Endometrial microvascular endothelial cells (primary cell): ENCODE results near the gene ACAP3. TPM values are rescaled to one million over a fixed set of nuclear protein-coding genes. Genes with fewer than 3 reads are reported as not detected.

Experiments
- in situ Hi-C: cut with HindIII; loops from 2 replicates; pipeline ENCODE4 v1.10.0; 2017; ENCODE audit warnings: low sequenced_read_pairs, low pct_unique_long_range_greater_than_20kb; ENCODE audit errors: inconsistent ontology term
- total RNA-seq: library from RNA; depleted of rRNA; stranded (reverse); fragments of >200 nt; gene quantifications from one replicate; pipeline ENCODE4 v1.2.3, GENCODE V29; 2015; ENCODE audit errors: inconsistent ontology term

The ACAP3 gene
- total RNA-seq, 1 donor from 2014 or later: 28.7 TPM

GRCh38 chr1:1332031-1332755 lies 24.5 kb upstream of the ACAP3 start:
- in situ Hi-C loops: no loop called here

DNA sequence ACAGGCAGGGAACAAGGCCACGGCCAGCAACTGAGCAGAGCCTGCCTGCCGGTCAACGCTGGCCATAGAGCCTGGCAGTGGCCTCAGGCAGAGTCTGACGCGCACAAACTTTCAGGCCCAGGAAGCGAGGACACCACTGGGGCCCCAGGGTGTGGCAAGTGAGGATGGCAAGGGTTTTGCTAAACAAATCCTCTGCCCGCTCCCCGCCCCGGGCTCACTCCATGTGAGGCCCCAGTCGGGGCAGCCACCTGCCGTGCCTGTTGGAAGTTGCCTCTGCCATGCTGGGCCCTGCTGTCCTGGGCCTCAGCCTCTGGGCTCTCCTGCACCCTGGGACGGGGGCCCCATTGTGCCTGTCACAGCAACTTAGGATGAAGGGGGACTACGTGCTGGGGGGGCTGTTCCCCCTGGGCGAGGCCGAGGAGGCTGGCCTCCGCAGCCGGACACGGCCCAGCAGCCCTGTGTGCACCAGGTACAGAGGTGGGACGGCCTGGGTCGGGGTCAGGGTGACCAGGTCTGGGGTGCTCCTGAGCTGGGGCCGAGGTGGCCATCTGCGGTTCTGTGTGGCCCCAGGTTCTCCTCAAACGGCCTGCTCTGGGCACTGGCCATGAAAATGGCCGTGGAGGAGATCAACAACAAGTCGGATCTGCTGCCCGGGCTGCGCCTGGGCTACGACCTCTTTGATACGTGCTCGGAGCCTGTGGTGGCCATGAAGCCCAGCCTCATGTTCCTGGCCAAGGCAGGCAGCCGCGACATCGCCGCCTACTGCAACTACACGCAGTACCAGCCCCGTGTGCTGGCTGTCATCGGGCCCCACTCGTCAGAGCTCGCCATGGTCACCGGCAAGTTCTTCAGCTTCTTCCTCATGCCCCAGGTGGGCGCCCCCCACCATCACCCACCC lies 23.6 kb upstream of the ACAP3 start, which contains the start of gene TAS1R3:
TAS1R3 (plus strand) TSS at position 213 of the 898 bp plus-strand sequence; CDS start at position 279, 66 bp downstream.
- in situ Hi-C loops: no loop called here

DNA sequence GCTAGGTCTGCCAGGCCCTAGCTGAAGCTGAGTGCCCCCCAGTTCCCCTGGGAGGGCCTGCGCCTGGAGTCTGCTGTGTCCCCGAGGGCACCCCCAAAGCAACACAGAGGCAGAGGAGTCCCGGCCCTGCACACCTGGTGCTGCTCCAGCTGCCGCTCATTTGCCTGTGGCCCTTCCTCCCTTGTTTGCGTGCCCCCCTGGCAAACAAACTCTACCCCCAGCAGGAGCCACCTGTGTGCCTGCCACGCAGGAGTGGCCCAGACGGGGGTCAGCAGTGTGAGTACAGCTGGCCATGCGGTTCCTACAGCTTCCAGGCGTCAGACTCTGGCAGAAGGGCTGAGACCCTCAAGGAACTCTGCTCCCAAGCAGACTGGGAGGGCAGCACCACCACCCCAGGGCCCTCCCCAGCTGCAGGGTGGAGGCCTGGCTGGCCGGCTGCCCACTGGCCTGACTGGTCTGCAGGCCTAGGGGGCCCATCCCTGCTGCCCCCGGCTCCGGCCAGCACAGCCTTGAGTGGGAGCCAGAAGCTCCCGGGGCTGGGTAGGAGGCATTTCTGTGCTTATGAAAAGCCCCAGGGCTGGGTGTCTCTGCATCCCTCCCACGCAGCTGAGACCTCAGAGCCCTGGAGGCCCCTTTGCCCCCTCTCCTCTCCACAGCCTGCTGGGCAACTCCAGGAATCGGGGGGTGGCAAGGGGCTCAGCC lies 22.8 kb upstream of the ACAP3 start:
- in situ Hi-C loops: no loop called here

DNA sequence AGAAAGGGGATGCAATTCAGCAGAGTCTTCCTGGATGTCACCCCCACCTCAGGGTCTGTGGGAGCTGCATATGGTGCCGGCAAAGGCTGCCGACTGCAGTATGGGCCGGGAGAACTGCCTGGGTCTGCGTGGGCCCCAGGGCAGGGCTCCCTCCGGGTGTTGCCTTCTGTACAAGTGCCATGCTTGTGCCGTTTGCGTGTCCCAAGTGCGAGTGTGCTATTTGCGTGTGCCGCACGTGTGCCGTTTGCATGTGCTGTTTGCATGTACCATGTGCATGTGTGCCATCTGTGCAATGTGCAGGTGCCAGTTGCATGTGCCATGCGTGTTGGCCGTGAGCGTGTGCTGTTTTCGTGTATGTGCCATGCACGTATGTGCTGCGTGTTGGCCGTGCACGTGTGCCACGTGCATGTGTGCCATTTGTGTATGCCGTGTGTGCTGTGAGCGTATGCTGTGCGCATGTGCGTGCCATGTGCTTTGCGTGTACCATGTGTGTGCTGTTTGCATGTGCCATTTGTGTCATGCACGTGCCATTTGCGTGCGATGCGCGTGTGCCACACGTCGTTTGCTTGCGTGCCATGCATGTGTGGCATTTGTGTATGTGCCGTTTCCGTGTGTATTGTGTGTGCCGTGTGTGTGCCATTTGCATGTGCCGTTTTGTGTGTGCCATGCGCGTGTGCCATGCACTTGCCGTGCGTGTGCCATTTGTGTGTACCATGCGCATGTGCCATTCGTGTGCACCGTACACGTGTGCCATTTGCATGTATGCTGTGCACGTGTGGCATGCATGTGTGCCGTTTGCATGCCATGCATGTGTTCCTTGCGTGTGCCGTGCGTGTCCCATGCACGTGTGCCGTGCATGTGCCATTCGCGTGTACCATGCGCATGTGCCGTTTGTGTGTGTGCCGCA lies 21.8 kb upstream of the ACAP3 start:
- in situ Hi-C loops: no loop called here

GRCh38 chr1:1328254-1328653 lies 20.5 kb upstream of the ACAP3 start:
- in situ Hi-C loops: no loop called here

- in situ Hi-C loops: no loop called here
These were observed 19.6 kb upstream of the ACAP3 start for GRCh38 chr1:1327291-1327690.

- in situ Hi-C loops: no loop called here
These were observed 18.4 kb upstream of the ACAP3 start for GRCh38 chr1:1326075-1326605.

DNA sequence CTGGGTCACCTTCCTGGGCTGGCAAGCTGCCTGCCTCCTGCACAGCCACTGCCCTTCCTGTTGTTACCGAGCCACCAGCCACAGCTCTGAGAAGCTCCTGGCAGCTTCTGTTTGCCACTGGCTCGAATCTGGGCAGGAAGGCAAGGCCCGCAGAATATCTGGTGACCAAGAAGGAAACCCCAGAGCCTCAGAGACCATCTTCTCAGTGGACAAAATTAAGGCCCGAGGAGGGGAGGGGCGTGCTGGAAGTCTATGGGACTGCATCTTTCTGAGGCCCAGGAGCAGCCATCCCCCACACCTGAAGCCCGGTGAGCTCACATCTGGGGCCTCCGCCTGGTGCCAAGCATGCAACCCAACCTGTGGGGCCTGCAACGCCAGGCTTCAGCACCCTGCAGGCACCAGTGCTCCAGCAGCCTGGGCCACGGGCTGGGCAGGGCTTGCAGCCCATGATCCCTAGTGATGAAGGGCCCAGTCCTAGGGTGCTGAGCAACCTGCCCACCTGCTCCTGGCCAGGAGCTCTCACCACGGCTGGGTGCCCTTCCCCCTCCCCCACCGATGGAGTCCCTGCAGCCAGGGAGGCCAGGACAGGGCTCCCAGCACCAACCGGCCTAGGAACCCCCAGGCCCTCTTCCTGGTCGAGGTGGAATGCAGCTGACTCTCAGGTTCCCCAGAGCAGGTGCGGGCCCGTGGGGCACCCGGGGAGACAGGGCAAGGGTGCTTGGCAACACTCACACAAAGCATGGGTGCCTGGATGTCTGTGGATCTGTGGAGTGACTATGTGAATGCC lies 17.8 kb upstream of the ACAP3 start:
- in situ Hi-C loops: no loop called here

DNA sequence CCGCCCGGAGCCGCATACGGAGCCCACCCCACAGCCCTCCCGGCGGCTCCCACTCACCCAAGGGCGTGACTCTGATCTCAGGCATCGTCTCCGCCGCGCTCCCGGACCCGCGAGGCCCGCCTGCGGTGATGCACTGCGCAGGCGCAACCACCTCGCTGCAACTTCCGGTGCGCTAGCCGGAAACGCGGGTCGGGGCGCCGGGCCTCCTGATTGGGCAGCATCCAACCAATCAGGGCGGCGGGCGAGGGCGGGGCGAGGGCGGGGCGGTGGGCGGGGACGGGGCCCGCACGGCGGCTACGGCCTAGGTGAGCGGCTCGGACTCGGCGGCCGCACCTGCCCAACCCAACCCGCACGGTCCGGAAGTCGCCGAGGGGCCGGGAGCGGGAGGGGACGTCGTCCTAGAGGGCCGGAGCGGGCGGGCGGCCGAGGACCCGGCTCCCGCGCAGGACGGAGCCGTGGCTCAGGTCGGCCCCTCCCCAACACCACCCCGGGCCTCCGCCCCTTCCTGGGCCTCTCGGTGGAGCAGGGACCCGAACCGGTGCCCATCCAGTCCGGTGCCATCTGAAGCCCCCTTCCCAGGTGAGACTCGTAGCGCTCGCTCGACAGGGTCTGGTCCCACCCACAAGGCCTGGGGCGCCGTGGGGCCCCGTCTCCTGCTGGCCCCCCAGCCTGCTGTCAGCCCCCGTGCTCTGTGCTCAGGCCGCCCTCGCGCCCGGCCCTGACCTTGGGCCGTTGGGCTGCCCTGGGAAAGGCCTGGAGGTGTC lies 17.0 kb upstream of the ACAP3 start, which contains the start of the genes CPTP and INTS11:
CPTP (plus strand) TSS at position 279 of the 764 bp plus-strand sequence. CDS start 2,109 bp downstream, outside the sequence.
INTS11 (minus strand) TSS at position 137 of the 764 bp plus-strand sequence; CDS start at position 85, 52 bp downstream.
- in situ Hi-C loops: no loop called here

GRCh38 chr1:1324084-1324523 lies 16.4 kb upstream of the ACAP3 start:
- in situ Hi-C loops: no loop called here

GRCh38 chr1:1322952-1323351 lies 15.2 kb upstream of the ACAP3 start:
- in situ Hi-C loops: no loop called here

DNA sequence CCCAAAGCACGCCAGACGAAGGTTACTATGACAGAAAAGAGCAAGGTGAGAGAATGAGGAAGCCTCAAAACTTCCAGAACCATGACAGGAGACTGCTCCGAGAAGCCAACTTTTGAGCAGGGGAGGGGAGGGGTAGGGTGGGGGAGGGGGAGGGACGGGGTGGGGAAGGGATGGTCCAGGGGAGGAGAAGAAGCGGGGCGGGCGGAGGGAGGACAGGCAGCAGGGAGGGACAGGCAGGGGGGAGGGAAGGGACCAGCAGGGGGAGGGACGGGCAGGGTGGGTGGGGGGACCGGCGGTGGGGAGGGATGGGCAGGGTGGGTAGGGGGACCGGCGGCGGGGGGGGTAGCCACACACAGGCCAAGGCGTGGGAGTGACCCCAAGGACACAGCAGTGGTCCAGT lies 14.7 kb upstream of the ACAP3 start:
- in situ Hi-C loops: no loop called here

GRCh38 chr1:1321477-1321876 lies 13.7 kb upstream of the ACAP3 start:
- in situ Hi-C loops: no loop called here

DNA sequence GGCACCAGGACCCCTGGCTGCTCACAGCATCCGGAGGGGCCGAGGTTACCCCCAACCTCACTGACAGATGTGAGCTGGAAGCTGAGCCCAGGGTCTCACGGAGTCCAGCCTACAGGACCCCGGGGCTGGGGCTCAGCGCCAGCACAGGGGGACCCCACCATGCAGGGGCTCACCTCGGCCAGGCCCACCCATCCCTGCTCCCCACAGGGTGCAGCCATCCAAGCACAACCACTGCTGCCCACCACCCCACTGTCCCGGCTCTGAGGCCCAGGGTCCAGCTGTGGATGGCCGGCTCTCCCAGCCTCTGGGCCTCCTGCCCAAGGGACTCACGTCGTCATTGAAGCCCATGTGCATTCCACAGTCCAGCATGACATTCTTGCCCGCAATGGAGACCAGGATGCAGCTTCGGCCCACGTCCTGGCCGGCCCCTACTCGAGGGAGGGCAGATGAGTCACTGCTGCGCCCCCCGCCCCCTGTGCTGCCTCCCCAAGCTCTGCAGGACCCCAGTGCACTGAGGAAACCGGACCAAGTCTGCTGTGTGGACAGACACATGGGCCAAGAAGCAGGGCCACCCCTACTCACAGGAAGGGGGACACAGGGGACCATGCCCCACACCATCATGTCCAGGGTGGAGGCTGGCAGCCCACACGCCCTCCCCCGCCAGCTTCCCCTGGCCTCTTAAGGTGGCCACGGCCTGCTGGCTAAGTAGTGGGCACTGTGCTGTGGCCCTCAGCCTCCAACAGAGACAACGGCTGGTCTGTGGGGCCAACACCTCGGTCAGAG lies 13.1 kb upstream of the ACAP3 start:
- in situ Hi-C loops: no loop called here

DNA sequence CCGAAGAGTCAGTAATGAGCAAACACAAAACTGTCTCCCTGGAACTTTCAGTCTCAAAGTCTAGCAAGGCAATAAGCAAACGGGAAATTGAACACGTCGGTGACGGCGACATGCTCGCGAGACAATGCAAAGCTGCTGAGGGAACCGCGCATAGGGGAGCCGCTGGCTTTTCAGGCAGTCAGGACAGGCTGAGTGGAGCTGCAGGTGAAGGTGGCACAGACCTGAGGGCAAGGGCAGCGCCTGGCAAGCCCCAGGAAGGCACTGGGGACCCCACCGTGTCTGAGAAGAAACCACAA lies 11.9 kb upstream of the ACAP3 start:
- in situ Hi-C loops: no loop called here
